ENCODE data around the gene PRSS53. TPM values are rescaled to one million over a fixed set of nuclear protein-coding genes. Genes with fewer than 3 reads are reported as not detected.

PRSS53 gene
- total RNA-seq, 1 experiment from 2014 or later: 2.8 TPM

DNA sequence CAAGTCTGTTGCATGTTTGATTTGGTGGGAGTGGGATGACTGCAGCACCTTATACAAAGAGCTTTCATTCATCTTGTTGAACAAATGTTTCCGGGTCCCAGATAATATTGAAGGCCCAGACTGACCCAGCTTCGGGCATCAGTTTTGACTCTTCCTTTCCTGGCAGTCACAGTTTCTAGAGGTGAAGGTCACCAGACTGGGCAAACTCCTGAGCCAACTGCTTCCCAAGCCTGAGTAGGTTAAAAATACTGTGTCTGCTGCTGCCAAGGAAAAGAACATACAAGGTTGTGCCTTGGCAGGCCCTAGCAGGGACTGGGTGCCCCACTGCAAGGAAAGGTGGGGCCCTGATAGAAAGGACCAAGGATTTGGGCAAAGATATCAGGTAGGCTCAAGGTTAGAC lies 24.0 kb upstream of the PRSS53 start:
- no peak overlapping the region for H2AFZ ChIP-seq (ENCODE audit: low read length)
- no peak overlapping the region for H3K23ac ChIP-seq (ENCODE audit: insufficient read length, low read depth, low read length)
- no CpG with 5 or more reads among the region's 2 CpGs for WGBS (ENCODE audit: extremely low coverage, insufficient read length, low lambda C conversion rate)
- H3K4me1 ChIP-seq (ENCODE audit: insufficient read depth, low read length): no peaks in the 10 kb centered on the region
- no peak overlapping the region for H4K91ac ChIP-seq (ENCODE audit: insufficient read length, low read depth, low read length)
- H3K27ac ChIP-seq (ENCODE audit: insufficient read length, low read depth, low read length): no peak overlapping the region
- no peak overlapping the region for H3K4me2 ChIP-seq (ENCODE audit: insufficient read depth, insufficient read length, low read length)
- no peak overlapping the region for H3K14ac ChIP-seq (ENCODE audit: insufficient read depth, low read length)
- Mint-ChIP-seq H3K4me3 (no peak overlapping the region), H3K9me3 (no peaks in the 10 kb centered on the region), H3K27ac (no peak overlapping the region; a peak in 1 of 7 replicates), H3K36me3 (ENCODE audit: insufficient read depth in 1 of 3, low read depth in 3 of 3) (peaks cover 19 to 41% (median 33%) of the 10 kb centered on the region in 3 experiments), H3K4me1 (peaks cover 4 to 7% of the 10 kb centered on the region in 2 experiments), H3K27me3 (ENCODE audit: low read depth) (no peaks in the 10 kb centered on the region; the same call in 1 of the 2 replicates)
- DNase-seq: no peak
- no peak overlapping the region for H4K8ac ChIP-seq (replicated peaks; ENCODE audit: insufficient read length, low read depth, low read length)
- no peak overlapping the region for H2BK5ac ChIP-seq (ENCODE audit: insufficient read length, low read length)
- TF ChIP-seq, protein P1, sequence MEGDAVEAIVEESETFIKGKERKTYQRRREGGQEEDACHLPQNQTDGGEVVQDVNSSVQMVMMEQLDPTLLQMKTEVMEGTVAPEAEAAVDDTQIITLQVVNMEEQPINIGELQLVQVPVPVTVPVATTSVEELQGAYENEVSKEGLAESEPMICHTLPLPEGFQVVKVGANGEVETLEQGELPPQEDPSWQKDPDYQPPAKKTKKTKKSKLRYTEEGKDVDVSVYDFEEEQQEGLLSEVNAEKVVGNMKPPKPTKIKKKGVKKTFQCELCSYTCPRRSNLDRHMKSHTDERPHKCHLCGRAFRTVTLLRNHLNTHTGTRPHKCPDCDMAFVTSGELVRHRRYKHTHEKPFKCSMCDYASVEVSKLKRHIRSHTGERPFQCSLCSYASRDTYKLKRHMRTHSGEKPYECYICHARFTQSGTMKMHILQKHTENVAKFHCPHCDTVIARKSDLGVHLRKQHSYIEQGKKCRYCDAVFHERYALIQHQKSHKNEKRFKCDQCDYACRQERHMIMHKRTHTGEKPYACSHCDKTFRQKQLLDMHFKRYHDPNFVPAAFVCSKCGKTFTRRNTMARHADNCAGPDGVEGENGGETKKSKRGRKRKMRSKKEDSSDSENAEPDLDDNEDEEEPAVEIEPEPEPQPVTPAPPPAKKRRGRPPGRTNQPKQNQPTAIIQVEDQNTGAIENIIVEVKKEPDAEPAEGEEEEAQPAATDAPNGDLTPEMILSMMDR (conservative IDR thresholded peaks at IDR 0.05): no peak
- H3T11ph ChIP-seq (ENCODE audit: low read length): no peak overlapping the region
- no peaks in the 10 kb centered on the region for H3K9me3 ChIP-seq (ENCODE audit: control insufficient read depth, low read depth, low read length)
- no peak overlapping the region for H3K56ac ChIP-seq (ENCODE audit: insufficient read length, low read depth, low read length)
- no peaks in the 10 kb centered on the region for H4K20me1 ChIP-seq (ENCODE audit: control insufficient read depth, insufficient read depth, insufficient read length)
- no peak overlapping the region for H3K18ac ChIP-seq (ENCODE audit: insufficient read length, low read depth, low read length)
- H3K27me3 ChIP-seq (ENCODE audit: insufficient read depth, low read length): no peaks in the 10 kb centered on the region; the same call in 1 of the 2 replicates
- no peak overlapping the region for H2BK15ac ChIP-seq (ENCODE audit: low read depth, low read length)
- H2BK120ac ChIP-seq (ENCODE audit: low read depth, low read length, poor library complexity, severe bottlenecking): no peak overlapping the region
- H3K4ac ChIP-seq (ENCODE audit: low read depth, low read length): no peak overlapping the region
- H4K5ac ChIP-seq (ENCODE audit: insufficient read length, low read depth, low read length): no peak overlapping the region
- H3K79me1 ChIP-seq (ENCODE audit: insufficient read depth, low read depth, low read length, poor library complexity, severe bottlenecking): no peaks in the 10 kb centered on the region
- peaks cover 1% of the 10 kb centered on the region; the same call in 1 of the 2 replicates for H3K79me2 ChIP-seq (ENCODE audit: insufficient read depth, low read length)
- H2BK20ac ChIP-seq (ENCODE audit: low read depth, low read length, poor library complexity, severe bottlenecking): no peak overlapping the region
- peaks cover 8% of the 10 kb centered on the region for H3K23me2 ChIP-seq (ENCODE audit: insufficient read length, low read depth, low read length, poor library complexity, severe bottlenecking)
- no peak overlapping the region for H2BK12ac ChIP-seq (ENCODE audit: insufficient read length, low read depth, low read length)
- no peak overlapping the region for H2AK5ac ChIP-seq (ENCODE audit: insufficient read length, low read length)
- H3K9ac ChIP-seq (ENCODE audit: extremely low read depth, insufficient read length, low read length): no peak overlapping the region

Measured in H9 (cell line).